ENCODE measurements around the gene SPIN2A. TPM values are rescaled to one million over a fixed set of nuclear protein-coding genes. Genes with fewer than 3 reads are reported as not detected.

SPIN2A gene
- total and polyA plus RNA-seq, 2 of the 13 experiments (the other 11 are each of a cell fraction or from before 2014, with no cell fraction given), result 0.44 to 0.60 TPM

GRCh38 chrX:57135287-57135686 lies 1.9 kb downstream of the SPIN2A start:
- Histone ChIP-seq H4K20me1 (ENCODE audit: insufficient read depth, low read length) (no peaks in the 10 kb centered on the region), H3K27ac (ENCODE audit: extremely low read length, insufficient read depth, low read length) (no peak overlapping the region), H3K4me3 (replicated peaks in 1 of 3; ENCODE audit: insufficient read depth in 1 of 3, low read depth in 2 of 3, low read length in 3 of 3) (no peak overlapping the region), H3K79me2 (ENCODE audit: insufficient read depth, low read length) (no peaks in the 10 kb centered on the region), H3K27me3 (ENCODE audit: control insufficient read depth in 1 of 2, insufficient read depth in 2 of 2, low read length in 2 of 2) (no peaks in the 10 kb centered on the region), H3K36me3 (replicated peaks in 1 of 2; ENCODE audit: control insufficient read depth in 1 of 2, insufficient read depth in 2 of 2, low read length in 2 of 2) (no peaks in the 10 kb centered on the region), H3K9ac (ENCODE audit: insufficient read depth, low read depth, low read length) (no peak overlapping the region), H3K9me3 (ENCODE audit: low read length) (no peaks in the 10 kb centered on the region), H2AFZ (ENCODE audit: low read length) (no peak overlapping the region), H3K4me2 (ENCODE audit: low read depth, low read length) (no peak overlapping the region), H3K4me1 (ENCODE audit: insufficient read depth, low read length) (no peaks in the 10 kb centered on the region)
- CTCF ChIA-PET (ENCODE audit: low intra/inter-chr PET ratio, low total read pairs), result no interaction called here
- POLR2A ChIA-PET, result no interaction called here
- 94% methylated on average over 3 of the region's 3 CpGs for WGBS (ENCODE audit: low lambda C conversion rate)
- no TSS peak for BruUV-seq (replicated peaks)
- FAIRE-seq, result no peak
- in situ Hi-C loops (cut with HindIII; ENCODE audit: extremely low pct_ligation_motif_present, low pct_unique_long_range_greater_than_20kb), result no loop called here
- intact Hi-C loops (cut with micrococcal nuclease; ENCODE audit: unreplicated experiment), result no loop called here
- DNase-seq (ENCODE audit: low spot score), result no peak
- no peak for ATAC-seq
- TF ChIP-seq MLLT10 (CRISPR knock-in tag; IDR thresholded peaks at IDR 0.05) (no peak), CEBPB (IDR thresholded peaks at IDR 0.05; ENCODE audit: borderline replicate concordance, low read depth, low read length) (no peak), PHF5A (CRISPR knock-in tag; IDR thresholded peaks at IDR 0.05; ENCODE audit: low read depth, unreplicated experiment) (no peak), U2AF1 (optimal IDR thresholded peaks at IDR 0.05; ENCODE audit: low read depth, low read length) (no peak), ZNF276 (CRISPR knock-in tag; IDR thresholded peaks at IDR 0.05; ENCODE audit: low read depth) (no peak), ZSCAN12 (CRISPR knock-in tag; IDR thresholded peaks at IDR 0.05) (no peak), DRAP1 (CRISPR knock-in tag; IDR thresholded peaks at IDR 0.05) (no peak), HMGXB3 (CRISPR knock-in tag; IDR thresholded peaks at IDR 0.05; ENCODE audit: borderline replicate concordance) (no peak), NRL (CRISPR knock-in tag; IDR thresholded peaks at IDR 0.05; ENCODE audit: borderline replicate concordance) (no peak), FOXO1 (CRISPR knock-in tag; IDR thresholded peaks at IDR 0.05) (no peak), ZNF280D (CRISPR knock-in tag; IDR thresholded peaks at IDR 0.05) (no peak)
